Stimulated activated CD4-positive, alpha-beta T cell treated with anti-CD3 and anti-CD28 coated beads, Interleukin-4, amount 100 ng/mL, for 48 hours (primary cell): ENCODE results near the gene TDRD3.
"Not testable (repeated sequence)": the region's sequence is repeated elsewhere in the genome, so short reads cannot be mapped to it uniquely, and the experiment has no call there.

Experiments used
- DNase-seq, 2 donors: peaks; one replicate each; pipeline ENCODE4 v3.0.0-alpha.2; 2020; ENCODE audit warnings: low read depth in 2 of 2

The TDRD3 gene

DNA sequence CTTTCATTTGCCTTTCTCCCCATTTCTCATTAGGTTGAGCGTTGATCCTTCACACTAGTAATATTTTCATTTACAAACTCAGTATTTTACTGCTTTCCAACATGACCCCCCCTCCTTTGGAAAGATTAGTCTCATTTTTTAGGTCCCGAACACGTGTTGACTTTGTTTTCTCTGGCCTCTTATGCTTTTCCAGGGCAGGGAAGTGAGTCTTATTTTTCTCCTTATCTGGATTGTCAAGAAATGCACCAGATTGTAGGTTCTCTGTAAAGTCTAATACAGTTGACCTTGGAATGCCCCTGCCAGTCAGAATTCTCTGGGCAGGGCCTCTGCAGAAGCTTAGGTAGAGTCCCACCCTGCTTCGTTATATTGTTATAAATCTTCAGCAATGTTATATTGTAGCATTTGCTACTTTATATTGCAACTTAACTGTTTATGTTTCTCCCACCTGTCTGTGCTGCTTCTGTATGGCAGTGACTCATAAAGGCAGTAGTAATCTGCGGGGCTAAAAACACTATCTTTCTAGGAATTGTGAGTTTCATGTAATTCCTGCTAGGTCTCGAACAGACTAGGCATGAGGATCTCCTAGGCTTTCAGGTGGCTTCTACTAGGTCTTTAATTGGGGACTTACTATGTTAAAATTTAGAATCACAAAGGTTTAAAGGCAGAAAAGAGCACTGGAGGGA, 2.0 kb downstream of the TDRD3 start:
- DNase-seq = no peak

DNA sequence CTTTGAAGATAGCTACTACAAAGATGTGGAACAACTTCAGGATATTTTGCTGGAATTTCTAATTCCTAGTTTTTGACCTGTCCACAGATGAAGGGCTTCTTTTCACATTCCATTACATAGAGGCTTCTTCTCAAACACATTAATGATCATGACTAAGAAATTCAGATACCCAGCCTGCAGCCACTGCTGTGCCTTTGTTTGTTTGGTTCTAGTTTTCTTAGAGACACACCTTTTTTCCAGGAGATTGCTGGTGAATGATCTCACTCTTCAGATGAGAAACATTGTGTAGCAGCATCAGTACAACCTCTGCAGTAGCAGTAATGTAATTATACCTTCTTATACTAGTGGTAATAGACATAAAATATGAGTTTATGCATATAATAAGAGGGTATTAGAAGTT, 5.0 kb downstream of the TDRD3 start:
- DNase-seq = no peak

DNA sequence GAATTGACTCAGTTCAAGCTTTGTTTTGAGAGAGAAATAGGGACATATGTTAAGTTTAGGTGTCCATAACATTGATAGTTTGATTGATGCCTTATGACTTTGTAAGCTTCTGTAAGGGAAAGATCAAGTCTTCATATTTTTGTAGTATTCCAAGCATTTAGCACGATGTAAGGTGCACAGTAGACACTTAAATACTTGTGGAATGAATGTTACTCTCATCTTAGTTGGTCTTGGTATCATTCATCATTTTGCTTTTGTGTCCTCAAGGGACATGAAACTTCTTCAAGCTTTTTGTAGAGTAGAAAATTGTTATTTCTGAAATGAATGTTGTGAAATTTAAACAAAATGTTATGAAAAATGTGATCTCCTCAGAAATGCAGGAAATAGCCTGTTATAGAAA, 10.1 kb downstream of the TDRD3 start:
- no peak for DNase-seq

- DNase-seq = not testable (repeated sequence)
Observed at GRCh38 chr13:60407852-60408251, 10.8 kb downstream of the TDRD3 start.

DNA sequence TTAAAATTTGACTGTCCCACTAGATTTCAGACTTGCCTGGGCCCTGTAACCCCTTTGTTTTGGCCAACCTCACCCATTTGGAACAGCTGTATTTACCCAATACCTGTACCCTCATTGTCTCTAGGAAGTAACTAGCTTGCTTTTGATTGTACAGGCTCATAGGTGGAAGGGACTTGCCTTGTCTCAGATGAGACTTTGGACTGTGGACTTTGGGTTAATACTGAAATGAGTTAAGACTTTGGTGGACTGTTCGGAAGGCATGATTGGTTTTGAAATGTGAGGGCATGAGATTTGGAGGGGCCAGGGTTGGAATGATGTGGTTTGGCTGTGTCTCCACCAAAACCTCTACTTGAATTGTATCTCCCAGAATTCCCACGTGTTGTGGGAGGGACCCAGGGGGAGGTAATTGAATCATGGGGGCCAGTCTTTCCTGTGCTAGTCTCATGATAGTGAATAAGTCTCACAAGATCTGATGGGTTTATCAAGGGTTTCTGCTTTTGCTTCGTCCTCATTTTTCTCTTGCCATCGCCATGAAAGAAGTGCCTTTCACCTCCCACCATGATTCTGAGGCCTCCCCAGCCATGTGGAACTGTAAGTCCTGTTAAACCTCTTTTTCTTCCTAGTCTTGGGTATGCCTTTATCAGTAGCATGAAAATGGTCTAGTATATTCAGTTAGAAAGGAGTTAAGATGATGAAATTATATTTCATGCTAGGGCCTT, 12.7 kb downstream of the TDRD3 start:
- not testable (repeated sequence) for DNase-seq

- DNase-seq = no peak
Observed at GRCh38 chr13:60410299-60410698, 13.3 kb downstream of the TDRD3 start.

GRCh38 chr13:60411464-60411863, 14.4 kb downstream of the TDRD3 start:
- no peak for DNase-seq

GRCh38 chr13:60411983-60412382, 15.0 kb downstream of the TDRD3 start:
- no peak for DNase-seq

- DNase-seq = no peak
Observed at GRCh38 chr13:60412909-60413616, 16.0 kb downstream of the TDRD3 start.

- no peak for DNase-seq
Observed at GRCh38 chr13:60414177-60414576, 17.2 kb downstream of the TDRD3 start.

DNA sequence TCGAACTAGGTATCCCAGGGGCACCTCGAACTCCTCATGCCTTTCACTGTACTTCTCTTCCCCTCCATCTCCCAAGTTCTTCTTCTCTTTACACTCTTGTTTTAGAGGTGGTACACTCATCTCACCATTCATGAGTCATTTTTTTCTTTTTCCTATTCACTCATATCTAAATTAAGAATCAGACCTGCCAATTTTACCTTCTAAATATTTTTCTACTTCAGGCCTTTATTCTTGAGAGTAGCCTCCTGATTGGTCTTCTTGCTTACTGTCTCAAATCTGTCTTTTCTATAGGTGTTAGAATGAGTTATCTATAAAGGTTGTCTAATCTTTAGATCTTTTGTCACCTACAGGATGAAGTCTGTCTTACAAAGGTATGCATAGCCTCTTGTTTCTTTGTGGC, 20.7 kb downstream of the TDRD3 start:
- no peak for DNase-seq

DNA sequence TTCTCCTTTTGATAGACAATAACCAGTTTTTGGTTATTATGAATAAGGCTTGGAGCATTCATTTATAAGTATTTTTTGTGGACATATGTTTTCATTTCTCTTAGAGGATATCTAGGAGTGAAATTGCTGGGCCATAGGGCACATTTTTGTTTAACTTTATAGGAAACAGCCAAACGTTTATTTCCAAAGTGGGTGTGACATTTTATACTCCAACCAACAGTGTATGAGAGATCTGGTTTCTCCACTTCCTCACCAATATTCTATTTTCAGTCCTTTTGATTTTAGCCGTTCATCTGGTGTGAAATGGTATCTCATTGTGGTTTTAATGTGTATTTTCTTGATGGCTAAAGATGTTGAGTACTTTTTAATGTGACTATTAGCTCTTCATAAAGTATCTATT, 21.9 kb downstream of the TDRD3 start:
- DNase-seq = no peak

DNA sequence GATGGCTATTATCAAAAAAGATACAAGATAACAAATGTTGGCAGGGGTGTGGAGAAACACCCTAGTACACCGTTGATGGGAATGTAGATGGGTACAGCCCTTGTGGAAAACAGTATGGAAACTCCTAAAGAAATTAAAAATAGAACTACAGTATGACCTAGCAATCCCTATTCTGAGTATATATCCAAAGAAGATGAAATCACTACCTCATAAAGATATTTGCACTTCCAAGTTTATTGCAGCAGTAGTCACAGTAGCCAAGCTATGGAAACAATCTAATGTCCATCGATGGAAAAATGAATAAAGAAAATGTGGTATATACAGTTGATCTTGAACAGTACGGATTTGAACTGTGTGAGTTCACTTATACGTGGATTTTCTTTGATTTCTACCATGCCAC, 28.3 kb downstream of the TDRD3 start:
- no peak for DNase-seq

DNA sequence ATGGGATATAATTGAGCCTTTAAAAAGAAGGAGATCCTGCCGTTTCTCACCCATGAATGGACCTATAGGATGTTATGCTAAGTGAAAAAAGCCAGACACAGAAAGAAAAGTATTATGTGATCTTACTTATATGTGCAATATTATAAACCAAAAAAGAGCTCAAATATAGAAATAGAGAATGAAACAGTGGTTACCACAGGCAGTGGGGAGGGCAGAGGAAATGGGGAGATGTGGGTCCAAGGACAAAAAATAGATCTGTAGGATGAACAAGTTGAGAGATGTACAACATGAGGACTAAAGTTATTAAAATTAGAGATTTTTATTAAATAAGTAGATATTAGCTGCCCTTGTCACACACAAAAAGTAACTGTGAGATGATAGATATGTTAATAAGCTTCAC, 29.1 kb downstream of the TDRD3 start:
- no peak for DNase-seq

GRCh38 chr13:60427285-60427684, 30.3 kb downstream of the TDRD3 start:
- no peak for DNase-seq

GRCh38 chr13:60431108-60431700, 34.2 kb downstream of the TDRD3 start:
- no peak for DNase-seq

DNA sequence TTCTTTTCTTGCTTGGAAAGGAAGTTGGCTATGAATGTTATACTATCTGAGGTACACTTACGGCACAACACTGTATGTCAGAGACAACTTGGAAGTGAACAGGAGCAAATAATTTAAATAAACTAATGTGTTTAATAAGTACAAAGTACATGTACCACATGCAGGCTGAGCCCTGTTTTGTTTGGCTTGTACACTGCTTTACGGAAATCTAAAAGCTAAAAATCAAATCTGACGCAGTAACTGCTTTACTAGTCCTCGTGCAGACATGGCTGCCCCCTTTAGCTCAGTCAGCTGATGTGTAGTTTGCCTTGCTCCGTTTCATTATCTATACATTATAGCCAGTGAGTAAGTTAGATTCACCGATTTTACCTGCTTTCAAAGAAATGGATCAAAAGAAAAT, 36.5 kb downstream of the TDRD3 start:
- no peak for DNase-seq

GRCh38 chr13:60435762-60436374, 38.8 kb downstream of the TDRD3 start:
- DNase-seq = no peak

DNA sequence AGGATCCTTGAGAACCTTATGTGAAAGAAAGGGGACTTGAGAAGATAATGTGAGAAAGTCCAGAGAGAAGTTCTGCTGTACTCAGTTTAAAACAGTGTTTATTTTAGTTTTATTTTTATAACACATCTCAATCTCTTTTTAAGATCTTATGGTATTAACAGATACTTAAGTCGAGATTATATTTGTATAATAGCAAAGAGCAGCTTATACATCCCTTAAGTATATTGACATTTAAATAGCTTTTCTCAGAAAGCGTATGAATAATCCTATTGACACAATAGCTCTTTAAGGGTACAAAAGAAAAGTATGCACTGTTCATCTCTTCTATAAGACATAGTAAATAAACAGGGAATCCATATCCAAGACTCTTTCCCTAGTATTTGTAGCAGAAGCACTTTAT, 42.2 kb downstream of the TDRD3 start:
- no peak for DNase-seq

- DNase-seq = no peak
Observed at GRCh38 chr13:60441761-60442160, 44.7 kb downstream of the TDRD3 start.

- DNase-seq = no peak
Observed at GRCh38 chr13:60448907-60449510, 52.0 kb downstream of the TDRD3 start.

- DNase-seq = no peak
Observed at GRCh38 chr13:60453490-60453889, 56.5 kb downstream of the TDRD3 start.
